ENCODE data around the gene ARAP3.

Gene ARAP3

GRCh38 chr5:141605523-141606277 is 76.3 kb downstream of the ARAP3 start:
- DNase-seq = peak; percentile 88
- Histone ChIP-seq H2AFZ (ENCODE audit: low read depth, low read length) (peak overlapping the region; percentile 61; the same call in 1 of the 2 replicates), H3K36me3 (ENCODE audit: insufficient read depth, low read length) (peaks cover 13% of the 10 kb centered on the region; the same call in 1 of the 2 replicates), H3K27ac (ENCODE audit: low read length) (peak overlapping the region; percentile 92), H3K9me3 (ENCODE audit: insufficient read depth, low read length, severe bottlenecking) (no peaks in the 10 kb centered on the region), H3K4me2 (ENCODE audit: insufficient read depth, low read length) (peak overlapping the region; percentile 57), H3K9ac (ENCODE audit: low read depth, low read length) (peak overlapping the region; percentile 56), H3K4me3 (ENCODE audit: low read depth in 1 of 2, low read length in 2 of 2) (peak overlapping the region in 1 of 2 experiments; percentile 45; a peak in 2 of 4 replicates), H3K79me2 (ENCODE audit: insufficient read depth, low read length) (peaks cover 91% of the 10 kb centered on the region), H3K4me1 (ENCODE audit: insufficient read depth, low read length) (peaks cover 93% of the 10 kb centered on the region), H4K20me1 (ENCODE audit: insufficient read depth, low read length) (peaks cover 6% of the 10 kb centered on the region; the same call in 1 of the 2 replicates), H3K27me3 (ENCODE audit: insufficient read depth, low read length, poor library complexity) (no peaks in the 10 kb centered on the region)
- ATAC-seq (ENCODE audit: insufficient read depth, low read depth) = peak; percentile 96
- TF ChIP-seq CTCF (IDR thresholded peaks at IDR 0.05; ENCODE audit: borderline replicate concordance, extremely low read depth, low read length, poor library complexity, severe bottlenecking) = peak; percentile 7
- TF ChIP-seq EZH2 (IDR thresholded peaks at IDR 0.05; ENCODE audit: borderline replicate concordance, low read depth, low read length, severe bottlenecking) = no peak

- Histone ChIP-seq H3K9ac (ENCODE audit: low read depth, low read length) (peak overlapping the region; percentile 56), H2AFZ (ENCODE audit: low read depth, low read length) (no peak overlapping the region)
- DNase-seq = peak; percentile 42
These were observed 77.9 kb downstream of the ARAP3 start for GRCh38 chr5:141603923-141604717.

More at GRCh38 chr5:141603923-141604717, 77.9 kb downstream of the ARAP3 start:
- TF ChIP-seq EZH2 (IDR thresholded peaks at IDR 0.05; ENCODE audit: borderline replicate concordance, low read depth, low read length, severe bottlenecking) (no peak), CTCF (IDR thresholded peaks at IDR 0.05; ENCODE audit: borderline replicate concordance, extremely low read depth, low read length, poor library complexity, severe bottlenecking) (no peak)
- Histone ChIP-seq H3K4me3 (ENCODE audit: low read depth in 1 of 2, low read length in 2 of 2) (no peak overlapping the region), H4K20me1 (ENCODE audit: insufficient read depth, low read length) (peaks cover 14% of the 10 kb centered on the region), H3K4me1 (ENCODE audit: insufficient read depth, low read length) (peaks cover 95% of the 10 kb centered on the region), H3K27me3 (ENCODE audit: insufficient read depth, low read length, poor library complexity) (no peaks in the 10 kb centered on the region), H3K9me3 (ENCODE audit: insufficient read depth, low read length, severe bottlenecking) (no peaks in the 10 kb centered on the region), H3K36me3 (ENCODE audit: insufficient read depth, low read length) (peaks cover 4% of the 10 kb centered on the region), H3K79me2 (ENCODE audit: insufficient read depth, low read length) (peaks cover 92% of the 10 kb centered on the region), H3K27ac (ENCODE audit: low read length) (peak overlapping the region; percentile 92), H3K4me2 (ENCODE audit: insufficient read depth, low read length) (peak overlapping the region; percentile 57)
- no peak for ATAC-seq (ENCODE audit: insufficient read depth, low read depth)

Measured in DND-41 (cell line).